CD4-positive, alpha-beta T cell treated with Interleukin-6 for 4 hours (primary cell): Measurements from ENCODE around the gene MADD.
"Not testable (repeated sequence)": the region's sequence is repeated elsewhere in the genome, so short reads cannot be mapped to it uniquely, and the experiment has no call there.

Experiments used
- DNase-seq: peaks from one replicate; pipeline ENCODE4 v3.0.0-alpha.2; 2020; ENCODE audit warnings: mixed read lengths

Gene MADD

DNA sequence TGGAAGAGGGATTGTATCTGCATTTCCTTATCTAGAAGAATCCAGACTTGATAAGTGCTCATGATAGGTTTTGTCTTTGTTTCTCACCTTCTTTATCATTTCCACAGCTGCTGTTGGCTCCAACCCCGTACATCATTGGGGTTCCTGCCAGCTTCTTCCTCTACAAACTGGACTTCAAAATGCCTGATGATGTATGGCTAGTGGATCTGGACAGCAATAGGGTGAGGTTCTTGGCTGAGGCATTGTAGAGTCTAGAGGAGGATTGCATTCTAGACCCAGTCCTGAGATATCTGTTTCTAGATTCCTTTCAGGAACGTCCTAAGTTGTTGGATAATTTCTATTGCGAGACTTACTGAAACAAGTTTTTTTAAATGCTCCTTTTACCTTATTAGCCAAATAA is 8.1 kb downstream of the MADD start:
- no peak for DNase-seq

DNA sequence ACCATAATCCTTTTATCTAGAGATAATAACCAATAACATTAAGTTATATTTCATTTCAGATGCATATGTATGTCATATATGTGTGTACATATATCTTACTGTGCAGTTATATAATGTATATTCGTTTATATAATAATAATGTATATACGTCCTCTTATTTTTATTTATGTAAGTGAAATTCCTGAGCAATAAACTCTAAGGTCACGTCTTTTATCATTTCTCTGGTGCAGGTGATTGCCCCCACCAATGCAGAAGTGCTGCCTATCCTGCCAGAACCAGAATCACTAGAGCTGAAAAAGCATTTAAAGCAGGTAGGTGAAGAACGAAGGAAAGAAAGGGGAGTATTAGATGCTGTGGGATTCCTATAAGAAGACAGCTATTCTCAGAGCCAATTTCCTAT is 8.8 kb downstream of the MADD start:
- DNase-seq = no peak

DNA sequence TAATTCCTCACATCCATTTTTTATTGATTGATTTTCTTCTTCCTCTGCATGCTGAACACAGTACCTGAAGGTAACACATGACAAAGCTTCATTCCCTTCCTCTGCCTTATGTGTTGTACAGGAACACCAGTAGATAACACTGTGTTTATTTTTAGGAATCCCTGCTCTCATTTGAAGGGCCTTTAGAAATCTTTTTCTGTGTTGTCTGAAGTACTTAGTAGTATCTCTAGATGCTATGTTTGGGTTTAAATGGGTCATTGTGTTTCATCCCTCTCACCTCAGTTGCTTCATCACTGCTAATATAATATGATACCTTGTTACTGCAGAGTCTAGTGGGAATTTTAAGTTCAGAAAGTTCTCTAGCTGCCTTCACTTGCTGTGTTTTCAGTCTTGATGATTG is 10.2 kb downstream of the MADD start:
- DNase-seq = no peak

DNA sequence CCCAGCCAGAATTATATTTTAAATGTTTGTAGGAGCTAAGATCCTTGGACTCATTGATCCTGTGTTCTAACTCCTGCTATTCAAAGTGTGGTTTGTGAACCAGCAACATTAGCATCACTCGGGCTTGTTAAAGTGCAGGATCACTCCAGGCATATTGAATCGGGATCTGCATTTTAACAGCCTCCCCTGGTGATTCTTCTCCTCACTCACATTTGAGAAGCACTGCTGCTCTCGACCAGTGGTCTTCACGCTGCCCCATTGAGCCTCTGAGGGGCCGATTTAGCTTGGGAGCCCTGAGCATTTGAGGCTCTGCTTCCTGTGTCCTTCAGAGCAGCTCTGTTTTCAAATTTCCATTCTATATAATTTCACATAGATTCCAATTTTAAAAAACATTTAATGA is 10.9 kb downstream of the MADD start:
- DNase-seq = no peak

DNA sequence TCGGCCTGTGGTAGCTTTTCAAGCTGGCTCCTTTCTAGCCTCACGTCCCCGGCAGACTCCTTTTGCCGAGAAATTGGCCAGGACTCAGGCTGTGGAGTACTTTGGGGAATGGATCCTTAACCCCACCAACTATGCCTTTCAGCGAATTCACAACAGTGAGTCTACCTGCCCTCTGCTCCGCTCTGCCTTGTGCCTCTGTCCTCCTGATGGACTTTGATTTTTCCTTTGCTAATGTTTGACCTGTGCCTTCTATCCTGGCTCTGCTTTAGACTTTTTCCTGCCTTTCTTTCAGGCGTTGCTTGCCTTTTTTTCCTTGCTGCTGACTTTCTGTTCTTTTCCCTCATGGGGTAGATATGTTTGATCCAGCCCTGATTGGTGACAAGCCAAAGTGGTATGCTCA is 12.5 kb downstream of the MADD start:
- DNase-seq = no peak

DNA sequence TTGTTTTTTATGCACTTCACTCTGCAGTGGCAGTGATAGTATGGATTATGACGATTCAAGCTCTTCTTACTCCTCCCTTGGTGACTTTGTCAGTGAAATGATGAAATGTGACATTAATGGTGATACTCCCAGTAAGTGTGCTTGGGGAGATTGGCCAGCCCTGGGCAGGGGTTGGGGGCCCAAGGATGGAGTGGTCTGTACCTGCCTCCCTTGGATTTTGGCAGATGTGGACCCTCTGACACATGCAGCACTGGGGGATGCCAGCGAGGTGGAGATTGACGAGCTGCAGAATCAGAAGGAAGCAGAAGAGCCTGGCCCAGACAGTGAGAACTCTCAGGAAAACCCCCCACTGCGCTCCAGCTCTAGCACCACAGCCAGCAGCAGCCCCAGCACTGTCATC is 14.2 kb downstream of the MADD start:
- DNase-seq = no peak

DNA sequence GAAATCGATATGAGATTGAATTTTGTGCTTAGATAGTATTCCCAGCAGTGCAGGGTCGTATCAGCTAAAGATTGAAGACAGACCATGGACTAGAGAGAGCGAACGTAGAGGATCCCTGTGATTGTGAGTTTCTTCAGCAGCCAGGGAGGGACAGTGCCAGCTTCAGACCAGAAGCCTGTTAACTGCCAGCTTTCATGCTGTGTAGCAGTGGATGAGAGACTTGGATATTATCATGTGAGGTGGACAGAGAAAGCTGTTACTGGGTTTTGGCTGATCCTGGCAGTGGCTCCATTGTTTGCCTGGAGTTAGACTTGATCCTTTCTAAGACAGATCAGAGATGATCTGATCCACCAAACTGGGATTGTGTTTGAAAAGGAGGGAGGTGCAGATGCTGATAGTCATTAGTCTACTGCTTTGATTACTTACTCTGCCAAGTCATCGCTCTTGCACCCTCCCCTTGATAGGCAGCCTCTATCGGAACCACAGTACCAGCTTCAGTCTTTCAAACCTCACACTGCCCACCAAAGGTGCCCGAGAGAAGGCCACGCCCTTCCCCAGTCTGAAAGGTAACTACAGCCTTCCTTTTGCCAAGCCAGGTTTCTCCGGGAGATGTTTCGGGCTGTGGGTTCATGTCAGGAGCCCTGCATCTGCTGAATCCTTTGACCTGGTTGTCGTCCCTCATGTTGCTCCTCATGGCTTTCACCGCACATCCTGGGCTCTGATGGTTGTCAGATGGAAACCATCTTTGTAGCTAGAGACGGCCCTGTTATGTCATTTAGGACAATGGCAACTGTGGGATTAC is 16.2 kb downstream of the MADD start:
- DNase-seq = no peak

DNA sequence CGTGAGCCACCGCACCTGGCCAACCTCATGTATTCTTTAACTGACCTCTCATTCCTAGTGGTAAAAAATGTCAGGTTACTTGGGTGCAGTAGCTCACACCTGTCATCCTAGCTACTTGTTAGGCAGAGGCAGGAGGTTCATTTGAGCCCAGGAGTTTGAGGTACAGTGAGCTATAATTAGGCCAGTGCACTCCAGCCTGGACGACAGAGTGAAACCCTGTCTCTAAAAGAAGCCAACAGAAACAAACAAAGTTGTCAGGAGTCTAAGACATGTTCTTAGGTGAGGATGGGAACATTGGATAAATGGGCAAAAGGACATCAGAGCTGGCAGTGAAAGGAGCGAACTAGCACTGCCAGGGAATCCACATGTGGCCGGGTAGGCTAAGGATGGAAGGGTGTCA is 18.1 kb downstream of the MADD start:
- no peak for DNase-seq

DNA sequence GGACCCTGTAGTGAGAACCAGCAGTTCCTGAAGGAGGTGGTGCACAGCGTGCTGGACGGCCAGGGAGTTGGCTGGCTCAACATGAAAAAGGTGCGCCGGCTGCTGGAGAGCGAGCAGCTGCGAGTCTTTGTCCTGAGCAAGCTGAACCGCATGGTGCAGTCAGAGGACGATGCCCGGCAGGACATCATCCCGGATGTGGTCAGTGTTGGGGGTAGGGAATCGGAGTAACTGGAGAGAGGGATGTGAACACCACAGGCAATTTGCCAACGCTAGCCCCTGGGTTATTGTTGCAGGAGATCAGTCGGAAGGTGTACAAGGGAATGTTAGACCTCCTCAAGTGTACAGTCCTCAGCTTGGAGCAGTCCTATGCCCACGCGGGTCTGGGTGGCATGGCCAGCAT is 19.9 kb downstream of the MADD start:
- no peak for DNase-seq

DNA sequence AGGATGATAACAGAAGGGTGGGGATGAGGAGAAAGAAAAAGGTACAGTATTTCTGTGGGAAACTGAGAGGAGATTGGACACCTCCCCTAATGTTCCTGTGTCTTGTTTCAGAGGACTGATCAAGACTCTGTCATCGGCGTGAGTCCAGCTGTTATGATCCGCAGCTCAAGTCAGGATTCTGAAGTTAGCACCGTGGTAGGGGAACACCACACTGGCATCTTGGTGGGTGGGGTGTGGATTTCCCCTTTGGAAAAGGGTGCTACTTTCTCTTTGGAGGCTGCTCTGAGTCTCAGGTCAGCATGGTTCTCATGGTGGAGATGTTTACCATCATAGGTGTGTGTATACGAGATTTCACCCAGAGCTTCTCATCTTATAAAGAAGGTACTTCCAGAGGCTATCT is 25.5 kb downstream of the MADD start:
- DNase-seq = no peak

DNA sequence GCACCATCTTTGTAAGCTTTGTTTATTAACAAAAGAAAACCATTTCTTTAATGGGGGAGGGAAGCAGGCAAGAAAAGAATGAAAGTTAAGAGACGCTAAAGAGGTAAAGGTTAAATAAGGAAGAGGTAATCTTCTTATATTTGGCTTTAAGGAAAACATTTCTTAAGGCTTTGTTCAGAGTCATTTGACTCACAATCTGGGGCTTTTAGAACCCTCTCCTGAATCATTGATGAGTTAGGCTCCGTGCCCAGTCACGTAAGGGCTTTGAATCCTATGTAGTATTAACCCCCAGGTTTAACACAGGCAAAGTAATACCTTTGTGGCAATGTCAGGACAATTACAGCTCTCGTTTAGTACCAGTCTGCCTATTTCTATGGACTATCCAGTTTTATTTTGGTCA is 26.1 kb downstream of the MADD start:
- DNase-seq = no peak

DNA sequence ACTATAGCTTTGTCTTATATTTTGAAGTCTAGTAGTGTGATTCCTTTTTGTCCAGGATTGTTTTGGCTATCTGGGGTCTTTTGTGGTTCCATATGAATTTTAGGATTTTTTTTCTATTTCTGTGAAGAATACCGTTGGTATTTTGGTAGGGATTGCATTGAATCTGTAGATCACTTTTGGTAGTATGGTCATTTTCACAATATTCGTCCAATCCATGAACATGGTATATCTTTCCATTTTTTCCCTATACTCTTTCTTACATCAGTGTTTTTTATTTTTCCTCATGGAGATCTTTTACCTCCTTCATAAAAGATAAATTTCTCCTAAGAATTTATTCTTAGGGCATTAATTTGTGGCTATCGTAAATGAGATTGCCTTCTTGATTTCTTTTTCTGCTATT is 29.1 kb downstream of the MADD start:
- no peak for DNase-seq

DNA sequence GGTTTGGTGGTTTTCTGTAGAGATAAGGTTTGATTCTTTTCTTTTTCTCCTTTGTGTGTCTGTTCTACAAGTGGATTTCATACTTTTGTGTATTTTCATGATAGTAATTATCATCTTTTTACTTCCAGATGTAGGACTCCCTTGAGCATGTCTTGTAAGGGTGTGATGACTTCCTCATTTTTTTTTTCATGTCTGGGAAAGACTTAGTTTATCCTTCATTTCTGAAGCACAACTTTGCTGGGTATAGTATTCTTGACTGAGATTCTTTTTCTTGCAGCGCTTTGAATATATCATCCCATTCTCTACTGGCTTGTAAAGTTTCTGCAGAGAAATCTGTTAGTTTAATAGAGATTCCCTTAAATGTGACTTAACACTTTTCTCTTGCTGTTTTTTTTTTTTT is 32.9 kb downstream of the MADD start:
- DNase-seq = no peak

DNA sequence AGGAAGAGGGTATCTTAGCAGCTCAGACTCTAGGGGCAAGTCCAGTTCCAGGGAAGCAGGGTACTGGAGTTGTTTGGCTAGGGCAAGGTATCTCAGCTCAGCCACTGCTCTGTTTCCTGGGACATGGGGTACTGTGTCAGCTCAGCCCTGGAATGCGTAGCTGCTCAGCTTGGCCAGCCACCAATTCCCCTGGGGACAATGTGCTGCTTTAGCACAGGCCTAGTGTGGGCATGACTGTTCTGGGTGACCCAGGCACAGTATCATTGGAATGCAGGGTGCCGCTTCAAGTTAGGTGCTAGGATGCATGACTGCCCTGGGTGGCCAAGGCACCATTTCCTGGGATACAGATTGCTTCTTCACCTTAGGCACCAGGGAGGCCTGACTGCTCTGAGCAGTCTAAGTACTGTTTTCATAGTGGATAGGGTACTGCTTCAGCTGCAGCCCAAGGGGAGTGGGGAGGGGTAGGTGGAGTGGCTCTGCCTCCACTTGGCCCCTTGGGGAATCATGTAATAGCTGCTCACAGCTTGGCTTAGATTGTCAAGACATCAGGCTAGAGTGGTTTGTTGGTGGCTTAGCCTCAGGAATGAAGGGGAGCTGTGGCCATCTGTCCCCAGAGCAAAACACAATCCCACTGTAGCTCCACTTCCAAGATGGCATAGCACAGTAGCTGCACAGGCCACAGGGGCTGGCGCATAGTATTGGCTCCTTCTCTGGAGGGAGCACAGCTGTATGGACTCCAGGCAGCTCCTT is 36.0 kb downstream of the MADD start:
- no peak for DNase-seq

DNA sequence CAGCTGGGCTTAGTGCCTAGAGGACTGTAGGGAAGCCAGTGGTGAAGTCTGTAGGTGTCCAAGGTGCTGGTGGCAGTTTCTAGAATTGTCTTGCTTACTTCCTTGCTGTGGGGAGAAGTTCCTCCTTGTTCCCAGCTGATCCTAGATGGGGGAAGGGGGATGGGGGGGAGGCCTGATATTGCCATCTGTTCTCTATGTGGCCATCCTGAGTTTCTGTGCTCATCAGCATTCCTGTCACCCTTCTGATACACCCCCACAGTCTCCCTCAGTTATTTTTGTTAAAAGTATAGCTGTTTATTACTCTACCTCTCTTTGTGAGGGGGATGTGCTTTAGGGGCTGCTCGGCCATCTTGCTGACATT is 36.5 kb downstream of the MADD start:
- DNase-seq = no peak

DNA sequence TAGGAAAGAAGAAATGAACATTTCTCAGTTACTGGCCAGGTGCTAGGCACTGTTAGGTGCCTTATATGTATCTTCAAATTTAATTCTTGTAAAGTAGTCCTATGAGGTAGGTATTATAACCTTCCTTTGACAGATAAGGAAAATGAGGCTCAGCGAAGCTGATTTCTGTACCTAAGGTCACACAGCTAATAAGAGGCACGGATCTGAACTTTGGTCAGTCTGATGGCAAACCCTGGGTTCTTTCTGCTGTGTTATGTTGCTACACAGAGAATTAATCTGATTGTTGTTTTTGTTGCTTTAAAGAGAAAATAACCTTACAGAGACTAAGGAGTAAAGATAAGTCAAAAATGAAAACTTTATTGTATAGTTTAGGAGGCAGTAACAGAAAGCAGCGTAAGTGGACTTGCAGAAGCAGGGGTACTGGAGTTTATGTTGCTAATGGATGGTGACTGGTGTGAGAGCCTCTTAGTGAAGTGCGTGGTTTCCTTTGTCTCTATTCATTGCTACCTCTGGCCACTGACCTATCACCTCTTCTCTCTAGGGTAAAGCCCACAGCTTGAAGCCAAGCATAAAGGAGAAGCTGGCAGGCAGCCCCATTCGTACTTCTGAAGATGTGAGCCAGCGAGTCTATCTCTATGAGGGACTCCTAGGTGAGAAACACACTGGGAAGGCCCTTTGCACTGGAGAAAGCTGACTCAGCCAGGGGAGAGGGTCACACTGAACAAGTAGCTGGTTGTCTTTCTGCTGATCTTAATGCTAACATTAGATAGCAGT is 38.3 kb downstream of the MADD start:
- DNase-seq = no peak

DNA sequence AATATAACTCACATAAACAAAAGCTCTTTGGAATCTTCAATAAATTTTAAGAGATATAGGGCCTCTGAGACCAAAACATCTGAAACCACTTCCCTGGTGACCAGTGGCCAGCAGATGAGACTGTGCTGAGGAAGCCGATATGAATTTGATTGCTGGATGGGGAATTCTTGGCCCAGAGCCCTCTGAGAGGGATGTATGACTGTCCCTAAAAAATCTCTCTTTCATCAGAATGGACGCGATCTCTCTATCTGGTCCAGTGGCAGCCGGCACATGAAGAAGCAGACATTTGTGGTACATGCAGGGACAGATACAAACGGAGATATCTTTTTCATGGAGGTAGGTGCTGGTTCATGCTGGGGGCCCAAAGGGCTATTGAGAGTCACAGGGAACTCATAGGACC is 45.1 kb downstream of the MADD start:
- DNase-seq = no peak

DNA sequence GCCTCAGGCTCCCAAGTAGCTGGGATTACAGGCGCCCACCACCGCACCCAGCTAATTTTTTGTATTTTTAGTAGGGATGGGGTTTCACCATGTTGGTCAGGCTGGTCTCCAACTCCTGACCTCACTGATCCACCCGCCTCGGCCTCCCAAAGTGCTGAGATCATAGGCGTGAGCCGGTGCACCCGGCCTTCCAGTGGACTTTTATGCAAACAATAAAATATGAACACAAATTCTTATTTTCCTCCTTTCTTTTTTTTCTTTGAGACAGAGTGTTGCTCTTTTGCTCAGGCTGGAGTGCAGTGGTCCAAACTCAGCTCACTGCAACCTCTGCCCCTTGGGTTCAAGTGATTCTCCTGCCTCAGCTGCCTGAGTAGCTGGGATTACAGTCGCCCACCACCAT is 46.6 kb downstream of the MADD start:
- DNase-seq = not testable (repeated sequence)

DNA sequence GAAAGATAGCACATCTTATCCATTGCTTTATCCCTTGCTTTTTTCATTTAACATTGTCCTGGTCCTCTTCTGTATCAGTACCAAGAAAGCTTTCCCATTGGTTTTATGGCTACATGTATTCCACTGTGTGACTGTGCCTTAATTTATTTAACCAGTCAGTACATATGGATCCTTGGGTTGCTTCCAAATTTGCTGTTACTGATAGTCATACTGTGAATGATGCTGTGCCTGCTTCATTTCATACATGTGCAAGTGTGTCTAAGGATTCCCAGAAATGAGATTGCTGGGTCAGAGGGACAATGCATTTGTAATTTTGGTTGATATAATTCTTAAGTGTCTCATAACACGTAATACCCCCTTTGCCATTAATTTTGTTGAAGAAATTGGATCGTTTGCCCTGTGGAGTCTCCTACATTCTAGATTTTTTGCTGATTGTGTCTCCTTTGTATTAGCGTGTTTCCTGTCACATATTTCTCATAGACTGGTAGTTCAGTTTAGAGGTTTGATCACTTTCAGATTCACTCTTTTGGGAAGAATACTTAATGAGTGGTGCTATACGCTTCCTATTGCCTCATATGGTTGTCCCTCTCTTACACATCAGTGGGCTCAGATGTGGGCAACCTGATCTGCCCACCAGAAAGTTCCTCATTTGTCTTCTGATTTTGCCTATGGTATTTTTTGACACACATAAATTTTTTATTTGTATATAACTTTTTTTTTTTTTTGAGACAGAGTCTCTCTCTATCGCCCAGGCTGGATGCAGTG is 47.3 kb downstream of the MADD start:
- no peak for DNase-seq

DNA sequence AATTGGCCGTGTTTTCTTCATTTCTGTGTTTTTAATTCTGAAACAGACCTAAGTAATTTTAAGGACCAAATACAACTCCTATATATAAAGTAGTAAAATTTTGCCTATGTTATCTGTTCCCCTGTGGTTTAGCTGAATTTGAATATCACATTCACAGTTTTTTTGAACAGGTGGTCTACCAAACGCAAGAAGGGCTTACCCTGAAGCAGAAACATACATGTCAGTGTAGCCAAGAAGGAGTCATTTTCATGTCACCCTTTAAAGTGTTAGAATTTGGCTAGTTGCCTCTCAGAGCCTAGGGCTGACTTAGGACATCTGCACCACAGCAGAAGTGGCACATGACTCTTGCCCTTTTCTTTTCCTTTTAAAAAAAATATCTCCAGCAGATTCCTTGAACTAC is 48.2 kb downstream of the MADD start:
- no peak for DNase-seq

DNA sequence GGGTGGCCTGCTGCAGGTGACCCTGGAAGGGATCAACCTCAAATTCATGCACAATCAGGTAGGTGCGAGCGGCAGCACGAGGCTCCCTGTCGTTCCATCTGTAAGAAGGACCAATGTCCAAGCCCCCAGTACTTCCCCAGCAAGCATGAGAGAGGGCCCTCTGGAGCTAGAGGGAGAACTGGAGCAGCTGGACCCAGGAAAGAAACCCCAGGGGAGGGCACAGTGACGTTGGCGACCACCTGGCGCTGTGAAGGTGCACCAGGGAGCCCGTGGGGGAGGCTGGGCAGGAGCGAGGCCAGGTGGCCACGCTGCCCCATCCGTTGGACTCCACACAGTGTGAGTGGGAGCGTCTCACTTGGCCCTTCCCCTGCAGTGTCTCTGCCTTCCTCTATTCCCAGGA is 54.6 kb downstream of the MADD start:
- DNase-seq = no peak

DNA sequence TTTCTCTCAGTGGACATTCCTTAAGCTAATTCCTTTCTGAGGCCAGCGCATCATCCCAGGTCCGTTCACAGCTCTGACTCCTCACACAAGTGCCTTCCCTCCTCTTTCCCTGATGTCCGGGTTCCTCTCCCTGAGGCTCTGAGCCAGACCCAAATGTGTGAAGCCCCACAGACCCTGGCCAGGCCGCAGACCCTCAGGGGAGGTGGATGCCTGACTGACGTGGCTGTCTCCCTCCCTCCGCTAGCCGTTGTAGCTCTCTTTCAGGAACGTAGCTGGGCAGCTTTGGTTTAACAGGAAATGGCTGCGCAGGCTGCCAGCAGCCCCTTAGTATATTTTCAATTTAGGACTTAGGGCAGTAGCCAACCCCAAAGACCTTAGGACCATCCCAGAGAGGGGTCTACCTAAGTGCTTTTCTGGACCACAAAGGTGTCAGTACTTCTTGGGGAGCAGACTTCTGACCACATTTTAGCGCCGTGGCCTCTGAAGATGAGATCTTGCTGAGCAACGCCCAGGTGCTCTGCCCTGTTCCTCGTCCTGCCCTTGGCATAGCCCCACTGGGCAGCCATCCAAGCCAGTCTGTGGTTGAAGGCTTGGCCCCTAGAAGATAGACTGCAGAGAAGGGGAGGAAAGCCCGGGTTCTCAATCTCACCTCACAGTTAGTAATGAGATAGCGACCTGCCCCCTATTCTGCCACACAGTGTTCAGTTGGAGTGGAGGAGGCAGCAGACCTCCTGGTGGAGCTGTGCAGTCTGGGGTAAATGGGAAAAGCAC is 55.5 kb downstream of the MADD start:
- no peak for DNase-seq
